ENCODE data around the gene UBE2F. TPM values are rescaled to one million over a fixed set of nuclear protein-coding genes. Genes with fewer than 3 reads are reported as not detected.

Gene UBE2F
- total and polyA plus RNA-seq, 10 donors, result 32.1 to 73.9 (median 47.5) TPM

DNA sequence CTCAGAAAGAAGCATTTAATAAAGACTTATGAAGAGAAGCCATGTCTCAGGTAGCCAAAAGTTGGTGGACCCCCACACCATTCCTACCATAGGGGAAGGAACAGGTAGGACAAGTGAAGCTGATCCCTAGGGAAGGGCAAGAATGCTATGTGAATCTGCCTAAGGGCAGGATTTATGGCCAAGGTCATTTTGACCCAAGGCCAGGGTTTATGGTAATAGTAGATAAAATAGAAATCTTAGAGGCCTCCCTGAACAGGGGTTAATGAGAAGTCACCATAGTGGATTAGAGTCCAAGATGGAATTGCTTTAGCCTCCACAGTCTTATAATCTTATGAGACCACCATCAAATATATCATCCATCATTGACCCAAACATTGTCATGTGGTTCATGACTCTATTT is 26.0 kb upstream of the UBE2F start:
- TF ChIP-seq POLR2AphosphoS5 (IDR thresholded peaks at IDR 0.05) (no peak), CTCF (IDR thresholded peaks at IDR 0.05 in 8 of 11, conservative IDR thresholded peaks at IDR 0.05 in 3 of 11) (no peak), POLR2A (IDR thresholded peaks at IDR 0.05) (no peak)
- intact Hi-C loops (cut with DNase I; ENCODE audit: low total_unique reads), result no loop called here
- H3K36me3 ChIP-seq, result no peaks in the 10 kb centered on the region
- peaks cover 0 to 25% (median 19%) of the 10 kb centered on the region in 8 donors for H3K9me3 ChIP-seq
- peaks cover 0 to 10% (median 0%) of the 10 kb centered on the region in 7 donors for H3K27me3 ChIP-seq (replicated peaks in 1 of 7)
- H3K4me3 ChIP-seq, result no peak overlapping the region
- peaks cover 0 to 24% (median 12%) of the 10 kb centered on the region in 6 donors for H3K4me1 ChIP-seq
- DNase-seq, result no peak
- no peak overlapping the region for H3K27ac ChIP-seq

- Histone ChIP-seq H3K36me3 (no peaks in the 10 kb centered on the region), H3K9me3 (peaks cover 0 to 29% (median 19%) of the 10 kb centered on the region in 8 donors), H3K27ac (peak overlapping the region in 4 of 8 donors; percentile 49 to 77 (median 55)), H3K27me3 (replicated peaks in 1 of 7) (peaks cover 0 to 13% (median 0%) of the 10 kb centered on the region in 7 donors), H3K4me1 (peaks cover 0 to 24% (median 12%) of the 10 kb centered on the region in 6 donors), H3K4me3 (no peak overlapping the region)
- WGBS, 5 donors, result 40 to 84% (median 62%) methylated on average over 2 of the region's 2 CpGs
- DNase-seq, result no peak
- intact Hi-C loops (cut with DNase I; ENCODE audit: low total_unique reads), result no loop called here
- TF ChIP-seq POLR2A (IDR thresholded peaks at IDR 0.05), result no peak
These were observed 25.6 kb upstream of the UBE2F start for GRCh38 chr2:237941239-237941638.

- intact Hi-C loops (cut with DNase I; ENCODE audit: low total_unique reads), result no loop called here
- TF ChIP-seq CTCF (IDR thresholded peaks at IDR 0.05 in 8 of 11, conservative IDR thresholded peaks at IDR 0.05 in 3 of 11), result no peak
- TF ChIP-seq POLR2AphosphoS5 (IDR thresholded peaks at IDR 0.05), result no peak
- TF ChIP-seq POLR2A (IDR thresholded peaks at IDR 0.05), result no peak
- H3K4me3 ChIP-seq, result no peak overlapping the region
These were observed 24.3 kb upstream of the UBE2F start for GRCh38 chr2:237942513-237942899.

DNA sequence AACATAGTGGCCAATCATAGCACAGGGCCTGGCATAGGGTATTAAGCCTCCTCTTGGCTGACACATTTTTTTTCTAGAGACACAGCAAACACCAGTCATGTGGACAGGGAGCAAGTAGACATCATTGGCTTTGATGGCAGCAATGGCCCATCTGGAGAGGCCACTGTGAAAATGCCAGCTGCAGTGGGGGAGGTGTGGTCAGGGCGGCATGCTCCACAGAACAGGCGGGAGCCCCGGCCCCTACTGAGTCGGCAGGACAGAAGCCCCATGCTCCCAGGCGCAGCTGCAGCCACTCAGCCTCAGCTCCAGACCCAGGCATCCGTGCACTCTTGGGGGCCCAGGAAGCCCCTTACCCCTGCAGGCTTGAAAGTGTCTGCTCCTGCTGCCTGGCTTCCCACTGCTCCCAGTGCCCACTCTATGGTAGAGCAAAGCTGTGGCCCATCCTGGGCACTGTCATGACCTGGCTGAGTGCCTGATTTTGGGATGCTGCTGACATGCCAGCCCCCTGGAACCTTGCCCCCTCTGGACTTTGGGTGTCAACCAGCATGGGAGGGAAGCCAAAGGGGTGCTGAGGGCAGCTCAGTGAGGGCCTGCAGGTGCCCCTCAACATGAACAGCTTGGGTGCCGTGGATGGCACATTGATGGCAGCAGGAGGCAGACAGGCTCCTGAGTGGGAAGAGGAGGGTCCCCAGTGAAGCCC is 23.3 kb upstream of the UBE2F start:
- no peaks in the 10 kb centered on the region for H3K36me3 ChIP-seq
- TF ChIP-seq POLR2AphosphoS5 (IDR thresholded peaks at IDR 0.05) (no peak), POLR2A (IDR thresholded peaks at IDR 0.05) (no peak)
- DNase-seq, result no peak
- 65 to 92% (median 78%) methylated on average over 6 to 7 of the region's 7 CpGs for WGBS, 5 donors
- peak overlapping the region in 2 of 8 donors; percentile 4 to 49 for H3K27ac ChIP-seq
- intact Hi-C loops (cut with DNase I; ENCODE audit: low total_unique reads), result no loop called here
- peaks cover 0 to 24% (median 12%) of the 10 kb centered on the region in 6 donors for H3K4me1 ChIP-seq
- peaks cover 0 to 37% (median 20%) of the 10 kb centered on the region in 8 donors for H3K9me3 ChIP-seq
- peaks cover 0 to 13% (median 0%) of the 10 kb centered on the region in 7 donors for H3K27me3 ChIP-seq (replicated peaks in 1 of 7)
- no peak overlapping the region for H3K4me3 ChIP-seq

More at GRCh38 chr2:237942513-237942899, 24.3 kb upstream of the UBE2F start:
- 16 to 39% (median 25%) methylated on average over 3 of the region's 3 CpGs for WGBS, 5 donors
- peaks cover 0 to 13% (median 0%) of the 10 kb centered on the region in 7 donors for H3K27me3 ChIP-seq (replicated peaks in 1 of 7)
- peaks cover 0 to 37% (median 20%) of the 10 kb centered on the region in 8 donors for H3K9me3 ChIP-seq
- peaks cover 0 to 24% (median 12%) of the 10 kb centered on the region in 6 donors for H3K4me1 ChIP-seq
- no peak for DNase-seq
- H3K36me3 ChIP-seq, result no peaks in the 10 kb centered on the region
- H3K27ac ChIP-seq, result peak overlapping the region in 6 of 8 donors; percentile 39 to 77 (median 52)

GRCh38 chr2:237944302-237944701 is 22.5 kb upstream of the UBE2F start:
- no peak overlapping the region for H3K27ac ChIP-seq
- H3K27me3 ChIP-seq (replicated peaks in 1 of 7), result peaks cover 0 to 13% (median 0%) of the 10 kb centered on the region in 7 donors
- H3K4me1 ChIP-seq, result peaks cover 0 to 24% (median 12%) of the 10 kb centered on the region in 6 donors
- H3K36me3 ChIP-seq, result no peaks in the 10 kb centered on the region
- WGBS, 5 donors, result 80 to 88% (median 84%) methylated on average over 4 of the region's 4 CpGs
- no peak for DNase-seq
- H3K4me3 ChIP-seq, result no peak overlapping the region
- H3K9me3 ChIP-seq, result peaks cover 0 to 37% (median 20%) of the 10 kb centered on the region in 8 donors
- TF ChIP-seq CTCF (IDR thresholded peaks at IDR 0.05 in 8 of 11, conservative IDR thresholded peaks at IDR 0.05 in 3 of 11) (no peak), POLR2A (IDR thresholded peaks at IDR 0.05) (no peak), POLR2AphosphoS5 (IDR thresholded peaks at IDR 0.05) (no peak)
- intact Hi-C loops (cut with DNase I; ENCODE audit: low total_unique reads), result no loop called here
